GM15510 (cell line): ENCODE results near the gene FAXDC2.

ENCODE experiments used
- POLR2A ChIP-seq: IDR thresholded peaks from 3 replicates; pipeline ENCODE4 v1.6.1; 2011; ENCODE audit warnings: borderline replicate concordance; ENCODE audit not compliant: insufficient read length; ENCODE audit errors: extremely low read depth

The FAXDC2 gene

DNA sequence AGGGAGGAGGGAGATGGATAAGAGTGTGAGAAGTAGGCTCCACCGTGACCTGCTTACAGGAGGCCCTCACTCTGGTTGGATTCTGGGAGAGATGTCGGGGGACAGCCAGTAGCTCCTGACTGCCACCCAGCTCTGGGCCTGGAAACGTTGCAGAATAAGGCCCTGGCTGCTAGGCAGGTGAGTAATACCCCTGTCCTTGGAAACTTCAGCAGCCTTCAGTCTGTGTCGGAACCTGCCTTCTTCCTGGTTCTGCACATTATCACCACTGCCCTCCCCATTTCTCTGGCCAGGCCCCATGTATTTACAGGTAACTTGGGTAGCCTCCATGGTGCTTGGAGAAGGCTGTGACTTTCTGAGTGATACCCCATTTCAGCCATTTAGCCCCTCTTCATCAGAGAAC lies 26.8 kb downstream of the FAXDC2 start:
- TF ChIP-seq POLR2A: no peak

DNA sequence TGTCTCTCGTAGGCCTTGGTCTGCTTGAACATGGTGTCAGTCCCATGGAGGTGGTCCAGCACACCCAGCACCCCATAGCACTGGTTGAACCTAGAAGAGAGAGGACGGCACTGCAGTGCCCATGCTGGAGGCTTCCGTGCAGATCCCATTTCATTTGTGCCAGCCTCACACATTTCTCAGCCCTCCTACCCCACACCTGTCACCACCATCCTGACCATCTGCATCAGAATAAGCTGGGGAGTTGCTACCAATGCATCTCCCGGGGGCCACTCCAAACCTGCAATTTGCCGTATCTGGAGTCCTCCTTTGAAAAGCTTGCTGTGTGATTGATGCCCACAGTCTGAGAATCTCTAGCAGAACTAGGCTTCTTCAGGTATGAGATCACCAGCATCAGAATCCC lies 30.0 kb downstream of the FAXDC2 start:
- TF ChIP-seq POLR2A: no peak

DNA sequence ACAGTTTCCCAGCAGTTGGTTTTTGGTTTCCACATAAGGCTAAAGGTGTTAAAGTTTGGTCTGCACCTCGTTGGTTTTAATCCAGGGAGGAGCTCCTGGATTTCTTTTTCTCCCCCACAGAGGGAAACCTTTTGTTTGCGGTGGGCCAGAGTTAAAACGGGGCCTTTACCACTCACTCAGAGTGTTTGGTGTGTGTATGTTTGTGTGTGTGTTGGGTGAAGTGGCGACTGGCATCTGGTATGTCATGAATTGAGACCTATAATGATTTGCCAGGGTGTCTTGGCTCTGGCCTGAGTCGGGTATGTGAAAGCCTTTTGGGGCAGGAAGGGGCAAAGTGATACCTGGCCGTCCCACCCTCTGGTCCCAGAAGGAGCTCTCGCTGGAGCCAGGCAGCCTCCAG lies 30.9 kb downstream of the FAXDC2 start:
- TF ChIP-seq POLR2A: no peak

DNA sequence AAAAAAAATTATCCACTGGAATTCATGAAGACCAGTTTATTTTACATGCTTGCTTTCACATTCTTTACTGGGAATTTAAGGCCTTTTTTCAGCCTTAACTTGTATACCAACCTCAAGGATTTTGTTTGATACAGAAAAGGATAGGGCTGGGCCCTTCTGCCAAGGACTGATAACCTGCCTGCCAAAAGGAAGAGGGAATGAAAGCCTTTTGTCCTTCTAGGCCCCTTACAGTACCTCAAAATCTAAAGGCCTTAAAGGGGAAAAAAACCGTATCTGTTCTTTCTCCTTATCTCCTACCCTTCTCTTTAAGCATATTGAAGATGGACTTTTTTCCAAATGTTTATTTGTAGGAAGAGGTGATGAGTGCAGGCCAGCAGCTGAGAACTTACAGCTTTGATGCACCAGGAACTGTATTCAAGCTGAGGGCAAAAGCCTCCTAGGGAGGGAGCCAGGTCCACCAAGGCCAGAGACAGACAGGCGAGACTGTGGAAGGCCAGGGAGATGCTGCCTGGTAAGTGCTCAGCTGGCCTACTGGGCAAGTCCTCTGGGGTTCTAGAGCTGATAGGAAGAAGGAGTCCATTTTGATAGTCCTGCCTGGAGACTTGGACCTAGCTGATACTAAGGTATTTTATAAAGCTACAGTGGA lies 31.8 kb downstream of the FAXDC2 start:
- TF ChIP-seq POLR2A: no peak

DNA sequence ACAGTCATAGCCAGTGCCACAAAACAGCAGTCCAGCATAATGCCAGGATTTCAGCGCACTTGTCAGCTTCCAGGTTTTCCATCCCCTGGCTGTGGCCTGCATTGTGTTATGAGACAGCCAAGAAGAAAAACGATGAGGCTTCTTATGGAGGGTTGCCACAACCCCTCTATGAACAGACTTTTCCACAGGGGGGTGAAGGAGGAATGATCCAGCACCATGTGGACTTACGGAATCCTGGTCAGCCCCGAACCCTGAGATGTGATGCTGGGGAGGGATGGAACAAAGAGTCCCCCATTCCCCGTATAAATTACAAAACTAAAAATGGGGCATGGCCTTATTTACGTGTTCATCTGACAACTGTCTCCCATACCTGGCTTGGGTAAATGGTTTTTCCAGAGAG lies 32.6 kb downstream of the FAXDC2 start:
- no peak for TF ChIP-seq POLR2A

DNA sequence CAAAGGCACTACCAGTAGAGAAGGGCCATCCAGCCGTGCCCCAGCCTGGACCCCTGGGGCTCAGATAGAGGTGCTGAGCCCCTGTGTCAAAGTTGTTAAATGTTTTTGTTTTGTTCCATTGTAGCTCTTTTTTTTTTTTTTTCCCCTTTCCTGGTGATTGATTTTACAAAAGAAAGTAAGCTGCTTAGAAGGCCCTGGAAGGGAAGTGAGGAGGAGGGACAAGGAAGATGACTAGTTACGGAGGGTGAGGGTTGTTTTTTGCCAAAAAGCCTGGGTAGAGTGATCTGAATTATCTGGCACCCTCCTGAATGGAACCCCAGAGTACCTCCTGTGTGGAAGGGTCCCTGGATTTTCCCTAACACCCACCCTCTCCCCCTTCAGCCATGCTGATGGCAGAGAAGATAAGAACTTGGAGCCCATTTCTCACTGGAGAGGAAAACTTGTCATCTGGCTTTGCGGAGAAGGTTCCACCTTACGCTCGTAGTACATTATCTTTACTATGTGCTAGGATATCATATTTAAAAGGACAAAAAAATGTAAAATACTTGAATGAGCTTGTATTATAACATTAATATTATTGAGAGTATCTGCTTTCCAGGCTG lies 33.4 kb downstream of the FAXDC2 start:
- no peak for TF ChIP-seq POLR2A

DNA sequence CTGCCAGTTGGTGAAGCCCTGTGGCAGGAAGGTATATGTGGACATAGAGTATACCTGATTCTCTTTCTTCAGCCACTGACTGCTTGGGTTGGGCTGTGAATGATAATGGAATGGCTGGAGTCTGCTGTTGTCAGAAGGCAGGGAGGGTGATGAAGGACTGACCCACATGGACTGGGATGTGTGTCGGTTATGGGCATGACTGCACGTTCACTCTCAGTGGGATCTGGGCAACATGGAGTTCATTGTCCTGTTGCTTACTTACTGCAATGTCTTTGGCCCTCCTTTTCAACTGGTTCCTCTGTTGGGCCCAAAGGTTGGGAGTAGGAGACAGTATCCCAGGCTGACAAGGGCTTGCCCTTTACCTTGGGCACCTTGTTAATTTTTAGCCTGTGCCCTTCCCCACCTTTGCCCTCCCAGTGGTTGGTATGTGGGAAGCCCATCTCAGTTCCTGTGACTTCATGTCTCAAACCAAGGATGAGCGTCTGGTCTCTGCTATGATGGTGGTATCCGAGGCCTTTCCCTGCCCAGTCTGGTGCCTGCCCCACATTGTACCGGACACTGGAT lies 34.6 kb downstream of the FAXDC2 start:
- no peak for TF ChIP-seq POLR2A

DNA sequence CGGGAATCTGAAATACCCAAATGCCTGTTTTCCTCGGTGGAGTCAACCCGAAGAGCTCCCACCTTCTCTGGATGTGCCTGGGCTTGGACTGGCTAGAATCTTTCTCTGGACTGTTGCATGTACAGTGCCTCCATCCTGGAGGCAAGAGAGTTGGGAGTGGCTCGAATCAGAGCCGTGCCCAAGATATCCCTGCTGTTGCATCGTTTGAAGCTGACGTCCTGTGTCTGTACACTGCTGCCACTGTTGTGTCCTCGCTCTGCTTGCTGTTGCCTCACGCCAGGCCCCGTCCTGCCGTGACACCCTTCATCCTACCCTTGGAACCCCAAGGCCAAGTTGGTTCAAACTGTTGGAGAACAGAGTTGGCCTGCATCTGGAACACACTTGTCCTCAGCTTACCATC lies 35.4 kb downstream of the FAXDC2 start:
- TF ChIP-seq POLR2A: no peak

DNA sequence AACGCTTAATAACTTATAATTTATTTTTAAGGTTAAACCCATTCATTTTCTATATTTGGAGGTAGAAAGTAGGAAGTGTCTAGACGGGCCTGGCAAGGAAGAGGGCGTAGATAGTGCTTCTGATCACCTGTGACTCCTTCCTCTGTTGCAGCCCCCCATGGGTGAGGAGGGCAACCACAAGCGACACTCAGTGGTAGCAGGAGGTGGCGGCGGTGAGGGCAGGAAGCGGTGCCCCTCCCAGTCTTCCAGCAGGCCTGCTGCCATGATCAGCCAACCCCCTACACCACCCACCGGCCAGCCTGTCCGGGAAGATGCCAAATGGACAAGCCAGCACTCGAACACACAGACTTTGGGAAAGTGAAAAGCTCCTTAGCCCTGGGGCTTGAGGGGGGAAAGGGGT lies 36.7 kb downstream of the FAXDC2 start:
- TF ChIP-seq POLR2A: no peak

DNA sequence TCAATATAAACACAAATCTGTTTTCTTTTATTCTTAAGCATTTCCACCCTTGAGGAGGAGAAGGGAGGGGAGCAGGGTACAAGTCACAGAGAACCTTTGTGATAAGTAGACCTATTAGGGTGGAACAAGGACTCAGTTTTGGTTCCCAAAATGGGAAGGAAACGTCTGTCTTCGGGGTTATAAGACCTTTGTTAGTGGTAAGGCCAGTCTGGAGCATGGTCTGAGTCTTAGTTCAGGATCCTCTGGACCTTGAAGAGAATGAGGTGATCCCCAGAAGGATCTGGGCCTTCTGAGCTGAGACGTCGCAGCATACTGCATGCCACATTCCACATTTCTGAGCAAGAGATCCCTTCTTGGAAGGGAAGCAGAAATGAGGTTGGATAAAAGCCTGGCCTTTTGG lies 37.2 kb downstream of the FAXDC2 start:
- no peak for TF ChIP-seq POLR2A

DNA sequence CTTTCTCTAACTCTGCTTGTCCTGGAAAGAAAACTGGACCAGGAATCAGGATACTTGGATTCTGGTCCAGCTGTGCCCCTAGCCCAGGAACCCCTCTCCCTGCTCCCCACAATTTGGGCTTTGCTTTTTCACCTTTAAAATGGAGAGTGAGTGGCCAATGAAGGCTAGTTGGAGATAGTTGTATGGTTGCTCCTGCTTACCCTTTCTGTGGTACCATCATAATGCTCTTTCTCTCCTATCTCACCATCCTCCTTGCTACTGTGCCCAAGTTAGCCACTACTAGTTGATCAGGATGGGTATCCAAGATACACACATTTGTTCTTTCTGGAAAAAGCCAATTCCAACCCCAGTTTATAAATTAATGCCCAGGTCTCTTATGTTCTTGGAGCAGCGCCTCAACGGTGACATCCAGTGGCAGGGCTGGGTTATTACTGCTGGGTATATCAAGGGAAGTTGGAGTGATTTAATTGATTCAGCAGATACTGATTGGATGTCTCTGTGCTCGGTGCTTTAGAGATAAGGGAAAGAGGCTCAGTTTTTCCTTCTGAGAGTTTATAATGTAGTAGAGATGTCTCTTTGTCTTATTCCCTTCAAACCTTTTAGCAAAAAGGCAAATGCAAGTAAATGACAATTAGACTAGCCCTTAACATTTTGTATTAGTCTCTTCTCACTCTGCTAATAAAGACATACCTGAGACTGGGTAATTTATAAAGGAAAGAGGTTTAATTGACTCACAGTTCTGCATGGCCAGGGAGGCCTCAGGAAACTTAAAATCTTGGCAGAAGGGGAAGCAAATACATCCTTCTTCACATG lies 38.5 kb downstream of the FAXDC2 start:
- TF ChIP-seq POLR2A: no peak

DNA sequence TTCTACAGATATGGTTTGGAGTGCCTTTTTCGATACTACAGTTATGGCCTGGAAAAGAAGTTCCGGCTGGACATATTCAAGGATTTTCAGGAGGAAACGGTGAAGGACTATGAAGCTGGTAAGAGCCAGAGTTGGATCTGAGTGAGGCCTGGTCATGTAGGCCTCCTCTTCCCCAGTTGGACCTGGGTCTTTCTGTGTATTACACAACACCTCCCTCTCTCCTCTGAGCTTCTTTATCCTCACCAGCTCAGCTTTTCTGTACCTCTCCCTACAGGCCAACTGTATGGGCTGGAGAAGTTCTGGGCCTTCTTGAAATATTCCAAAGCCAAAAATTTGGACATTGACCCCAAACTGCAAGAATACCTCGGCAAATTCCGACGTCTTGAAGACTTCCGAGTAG lies 39.2 kb downstream of the FAXDC2 start:
- TF ChIP-seq POLR2A: no peak

DNA sequence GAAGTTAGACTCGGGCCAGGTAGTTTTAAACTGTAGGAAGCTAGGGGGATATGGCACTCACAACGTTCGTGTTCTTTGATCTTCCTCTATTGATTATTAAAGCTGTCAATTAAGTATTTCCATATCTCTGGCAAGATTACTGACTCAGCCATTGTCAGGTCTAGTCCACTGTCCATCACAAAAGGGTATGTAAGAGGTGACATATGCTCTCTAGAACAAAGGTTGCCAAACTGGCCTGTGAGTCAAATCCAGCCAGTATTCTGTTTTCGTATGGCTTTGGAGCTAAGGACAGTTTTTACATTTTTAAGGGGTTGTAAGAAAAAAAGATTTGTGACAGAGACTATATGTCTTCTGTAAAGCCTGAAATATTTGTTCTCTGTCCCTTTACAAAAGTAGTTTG lies 44.2 kb downstream of the FAXDC2 start:
- TF ChIP-seq POLR2A: no peak

DNA sequence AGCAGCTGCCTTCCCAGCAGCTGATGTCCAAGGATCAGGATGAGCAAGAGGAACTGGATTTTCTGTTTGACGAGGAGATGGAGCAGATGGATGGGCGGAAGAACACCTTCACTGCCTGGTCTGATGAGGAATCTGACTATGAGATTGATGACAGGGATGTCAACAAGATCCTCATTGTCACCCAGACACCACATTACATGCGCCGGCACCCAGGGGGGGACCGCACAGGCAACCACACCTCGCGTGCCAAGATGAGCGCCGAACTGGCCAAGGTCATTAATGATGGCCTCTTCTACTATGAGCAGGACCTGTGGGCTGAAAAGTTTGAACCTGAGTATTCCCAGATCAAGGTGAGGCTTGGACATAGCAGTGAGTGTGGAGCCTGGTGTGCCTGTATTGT lies 48.4 kb downstream of the FAXDC2 start:
- TF ChIP-seq POLR2A: no peak

DNA sequence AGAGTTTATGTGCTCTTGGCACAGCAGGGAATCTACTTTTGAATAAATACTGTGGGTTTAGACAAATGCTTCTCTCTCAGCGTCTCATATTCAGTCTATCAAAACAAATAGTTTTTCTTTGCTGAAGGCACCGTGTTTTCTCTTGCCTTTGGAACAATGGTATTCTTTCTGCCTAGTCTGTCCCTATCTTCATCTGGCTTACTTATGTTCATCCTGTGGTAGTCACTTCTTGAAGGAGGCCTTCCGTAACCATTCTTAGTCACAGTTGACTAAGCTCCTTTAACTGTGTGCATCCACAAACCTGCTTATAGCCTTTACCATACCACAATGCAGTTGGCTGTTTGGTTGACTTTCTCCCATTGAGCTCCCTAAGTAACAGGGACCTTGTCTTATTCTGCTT lies 49.3 kb downstream of the FAXDC2 start:
- no peak for TF ChIP-seq POLR2A
